Coronary artery (tissue), 2 donors: Measurements from ENCODE around the gene LUC7L3.

Experiments used
- DNase-seq: peaks from one replicate; pipeline ENCODE4 v3.0.0-alpha.2; 2017; ENCODE audit warnings: low spot score
- H3K27ac ChIP-seq, 2 donors: fragments of 200-600 bp; sonication (generic); one replicate each; pipeline ENCODE4 v1.5.1; 2016 to 2019
- H3K4me3 ChIP-seq: fragments of 200-600 bp; sonication (generic); 2 replicates; pipeline ENCODE4 v1.5.1; 2016; ENCODE audit warnings: mild to moderate bottlenecking, moderate library complexity
- CTCF ChIP-seq: fragments of 200-600 bp; sonication (generic); IDR thresholded peaks from one replicate; pipeline ENCODE4 v1.5.1; 2019; ENCODE audit warnings: antibody characterized with exemption

The LUC7L3 gene

GRCh38 chr17:50779747-50780353, 60.4 kb downstream of the LUC7L3 start:
- Histone ChIP-seq H3K27ac (no peak overlapping the region), H3K4me3 (no peak overlapping the region)
- DNase-seq = no peak
- TF ChIP-seq CTCF = no peak

- DNase-seq = no peak
- H3K4me3 ChIP-seq = peak overlapping the region; percentile 60
Observed at GRCh38 chr17:50781167-50781566, 61.8 kb downstream of the LUC7L3 start.

GRCh38 chr17:50783193-50783660, 63.8 kb downstream of the LUC7L3 start:
- H3K27ac ChIP-seq = no peak overlapping the region
- DNase-seq = peak; percentile 88
- peak; percentile 98 for TF ChIP-seq CTCF
- H3K4me3 ChIP-seq = no peak overlapping the region

More at GRCh38 chr17:50781167-50781566, 61.8 kb downstream of the LUC7L3 start:
- no peak overlapping the region for H3K27ac ChIP-seq
- no peak for TF ChIP-seq CTCF

GRCh38 chr17:50783905-50784304, 64.5 kb downstream of the LUC7L3 start:
- no peak for DNase-seq
- no peak for TF ChIP-seq CTCF
- Histone ChIP-seq H3K4me3 (no peak overlapping the region), H3K27ac (no peak overlapping the region)

- H3K4me3 ChIP-seq = no peak overlapping the region
- TF ChIP-seq CTCF = no peak
- no peak overlapping the region for H3K27ac ChIP-seq
- DNase-seq = no peak
Observed at GRCh38 chr17:50785126-50785525, 65.7 kb downstream of the LUC7L3 start.

- Histone ChIP-seq H3K27ac (no peak overlapping the region), H3K4me3 (no peak overlapping the region)
- no peak for DNase-seq
- TF ChIP-seq CTCF = no peak
Observed at GRCh38 chr17:50785946-50786570, 66.7 kb downstream of the LUC7L3 start.

GRCh38 chr17:50787106-50787505, 67.7 kb downstream of the LUC7L3 start:
- H3K4me3 ChIP-seq = no peak overlapping the region
- TF ChIP-seq CTCF = no peak
- H3K27ac ChIP-seq = no peak overlapping the region
- DNase-seq = no peak
